Stimulated activated CD4-positive, alpha-beta T cell treated with anti-CD3 and anti-CD28 coated beads, Interleukin-12 subunit alpha, Interleukin-12 subunit beta, amount 100 ng/mL, for 24 hours (primary cell): ENCODE results near the gene DMAC2L.

ENCODE experiments used
- DNase-seq, 2 experiments: peaks; one replicate each; pipeline ENCODE4 v3.0.0-alpha.2; 2020; ENCODE audit warnings: low read depth in 2 of 2

The DMAC2L gene

DNA sequence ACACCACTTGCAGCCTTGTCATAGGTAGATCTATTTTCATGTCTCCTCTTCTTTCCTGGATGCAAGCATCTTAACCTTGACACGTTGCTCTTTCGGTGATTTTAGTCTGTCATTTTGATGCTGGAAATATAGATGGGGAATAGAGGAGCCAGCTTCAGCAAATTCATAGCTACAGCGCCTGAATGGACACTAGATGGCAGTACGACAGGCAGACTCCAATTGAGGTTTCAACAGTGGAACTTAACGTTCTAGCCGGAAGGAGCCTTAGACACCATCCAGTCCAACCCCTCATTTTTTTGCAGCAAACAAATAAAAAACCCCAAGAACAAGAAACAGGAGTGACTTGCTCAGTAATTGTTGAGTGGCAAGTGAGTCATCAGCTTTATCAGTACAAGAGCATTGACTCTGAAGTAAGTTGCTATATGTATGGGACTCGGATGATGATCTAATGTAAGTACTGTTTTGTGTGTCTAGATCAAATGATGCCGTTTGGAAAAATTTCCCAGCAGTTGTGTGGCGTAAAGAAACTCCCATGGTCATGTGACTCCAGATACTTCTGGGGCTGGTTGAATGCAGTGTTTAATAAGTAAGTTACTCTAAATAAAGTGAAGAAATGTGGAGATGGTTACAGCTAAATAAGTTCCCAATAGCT lies 9.0 kb downstream of the DMAC2L start:
- peak; percentile 33 to 40 for DNase-seq

DNA sequence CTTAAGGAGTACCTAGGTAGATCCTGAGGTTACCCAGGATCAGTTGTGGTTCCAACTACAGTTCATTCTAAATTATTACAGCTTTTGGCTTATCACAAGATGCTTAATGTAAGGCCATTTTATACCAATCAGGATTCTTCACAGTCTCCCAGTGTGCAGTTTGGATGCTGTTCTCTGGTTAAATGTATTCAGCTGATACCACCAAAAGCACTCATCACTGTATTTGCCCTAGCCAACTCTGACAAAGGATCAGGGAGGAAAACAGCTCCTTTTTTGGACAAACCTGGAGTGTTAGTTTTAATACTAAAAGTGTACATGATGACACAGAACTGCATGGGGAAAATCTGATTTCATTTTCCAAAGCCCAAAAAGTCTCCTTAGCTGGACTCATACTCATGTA lies 19.5 kb downstream of the DMAC2L start:
- no peak for DNase-seq

DNA sequence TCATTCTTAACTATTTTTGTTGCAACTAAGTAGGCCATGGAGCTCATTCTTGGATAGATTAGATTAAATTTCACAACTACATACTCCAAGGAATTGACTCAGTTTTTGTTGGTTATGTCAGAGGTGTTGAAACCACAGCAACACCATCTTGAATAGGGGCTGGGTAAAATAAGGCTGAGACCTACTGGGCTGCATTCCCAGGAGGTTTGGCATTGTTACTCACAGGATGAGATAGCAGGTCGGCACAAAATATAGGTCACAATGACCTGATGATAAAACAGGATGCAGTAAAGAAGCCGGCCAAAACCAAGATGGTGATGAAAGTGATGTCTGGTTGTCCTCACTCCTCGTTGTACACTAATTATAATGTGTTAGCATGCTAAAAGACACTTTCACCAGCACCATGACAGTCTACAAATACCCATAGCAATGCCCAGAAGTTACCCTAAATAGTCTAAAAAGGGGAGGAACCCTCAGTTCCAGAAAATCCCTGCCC lies 20.9 kb downstream of the DMAC2L start:
- DNase-seq, result no peak

DNA sequence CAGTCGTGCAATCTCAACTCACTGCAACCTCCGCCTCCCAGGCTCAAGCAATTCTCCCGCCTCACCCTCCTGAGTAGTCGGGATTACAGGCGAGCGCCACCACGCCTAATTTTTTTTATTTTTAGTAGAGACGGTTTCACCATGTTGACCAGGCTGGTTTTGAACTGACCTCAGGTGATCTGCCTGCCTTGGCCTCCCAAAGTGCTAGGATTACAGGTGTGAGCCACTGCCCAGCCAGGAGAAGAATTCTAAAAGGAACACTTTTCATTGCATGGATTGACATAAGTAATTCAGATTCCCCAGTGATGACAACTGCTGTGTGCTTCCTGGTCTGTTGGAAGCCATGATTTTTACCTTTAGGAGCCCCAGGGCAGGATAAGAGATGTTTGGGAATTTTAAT lies 22.1 kb downstream of the DMAC2L start:
- no peak for DNase-seq

DNA sequence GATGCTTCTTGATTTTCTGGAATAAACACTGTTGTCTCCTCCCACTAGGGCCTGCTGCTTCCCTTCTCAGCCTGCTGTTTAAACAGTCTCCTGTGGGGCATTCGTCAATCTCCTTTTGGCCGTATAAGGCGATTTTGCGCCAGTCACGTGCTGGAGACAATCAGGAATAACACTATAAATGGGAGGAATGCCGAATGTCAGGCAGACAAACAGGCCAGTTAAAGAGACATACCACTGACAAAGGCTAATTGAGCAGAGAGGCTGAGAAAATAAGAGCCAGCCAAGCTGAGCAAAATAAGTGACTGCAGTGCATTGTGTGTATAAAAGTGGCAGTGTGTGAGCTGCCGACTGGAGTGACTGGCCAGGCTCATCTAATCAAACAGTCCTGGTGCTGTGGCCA lies 23.3 kb downstream of the DMAC2L start:
- no peak for DNase-seq

DNA sequence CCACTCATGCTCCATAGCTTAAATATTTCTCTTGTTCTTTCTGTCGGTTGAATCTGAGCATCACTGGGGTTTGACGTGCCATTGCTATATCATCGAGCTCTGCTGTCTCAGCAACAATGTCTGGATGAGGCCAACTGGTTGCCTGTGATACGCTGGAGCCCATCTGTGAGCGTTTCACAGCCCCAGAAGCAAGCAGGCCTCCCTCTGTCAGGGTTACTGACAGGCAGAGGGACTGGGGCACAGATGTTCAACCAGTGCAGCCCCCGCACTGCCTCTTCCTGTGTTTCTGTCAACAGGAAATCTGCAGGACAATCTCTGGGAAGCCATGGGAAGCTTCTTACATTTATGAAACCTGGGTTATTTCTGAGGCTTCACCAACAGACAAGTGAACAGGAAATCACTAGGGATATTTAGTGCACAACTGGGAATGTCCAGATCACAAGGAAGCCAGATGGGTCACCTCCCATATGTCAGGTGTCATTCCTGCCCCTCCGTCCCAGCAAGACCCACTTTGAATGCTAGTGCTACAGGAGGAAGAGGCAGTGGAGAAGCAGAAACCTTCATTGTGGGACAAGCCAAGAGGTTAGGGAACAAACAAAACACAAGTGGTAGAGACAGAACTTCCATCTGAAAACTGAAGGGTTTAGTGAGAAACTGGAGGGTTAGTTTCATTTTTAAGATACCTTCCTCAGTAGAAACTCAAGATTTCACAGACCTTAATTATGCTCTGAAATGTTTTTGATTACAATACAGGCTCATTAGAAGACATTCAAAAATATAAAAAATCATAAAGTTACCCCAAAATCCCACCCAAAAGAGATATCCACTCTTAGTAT lies 24.1 kb downstream of the DMAC2L start:
- no peak for DNase-seq

DNA sequence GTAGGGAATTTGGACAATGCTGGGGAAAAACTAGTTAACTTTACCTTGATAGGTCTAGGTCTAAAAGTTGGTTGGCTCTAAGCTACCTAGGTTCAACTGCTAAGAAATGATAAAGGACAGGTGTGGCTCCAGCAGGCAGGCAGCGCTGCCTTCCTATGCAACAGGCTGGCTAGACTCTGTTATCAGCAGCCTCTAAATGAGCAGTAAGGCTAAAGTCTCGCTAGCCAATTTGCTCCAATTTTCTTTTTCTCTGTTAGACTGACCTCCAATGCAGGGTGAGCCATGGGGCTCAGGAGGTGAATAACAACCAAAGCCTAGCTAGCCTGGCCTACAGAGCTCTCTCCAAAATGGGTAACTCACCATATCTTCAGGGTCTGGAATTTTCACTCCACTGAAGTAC lies 26.5 kb downstream of the DMAC2L start:
- no peak for DNase-seq

DNA sequence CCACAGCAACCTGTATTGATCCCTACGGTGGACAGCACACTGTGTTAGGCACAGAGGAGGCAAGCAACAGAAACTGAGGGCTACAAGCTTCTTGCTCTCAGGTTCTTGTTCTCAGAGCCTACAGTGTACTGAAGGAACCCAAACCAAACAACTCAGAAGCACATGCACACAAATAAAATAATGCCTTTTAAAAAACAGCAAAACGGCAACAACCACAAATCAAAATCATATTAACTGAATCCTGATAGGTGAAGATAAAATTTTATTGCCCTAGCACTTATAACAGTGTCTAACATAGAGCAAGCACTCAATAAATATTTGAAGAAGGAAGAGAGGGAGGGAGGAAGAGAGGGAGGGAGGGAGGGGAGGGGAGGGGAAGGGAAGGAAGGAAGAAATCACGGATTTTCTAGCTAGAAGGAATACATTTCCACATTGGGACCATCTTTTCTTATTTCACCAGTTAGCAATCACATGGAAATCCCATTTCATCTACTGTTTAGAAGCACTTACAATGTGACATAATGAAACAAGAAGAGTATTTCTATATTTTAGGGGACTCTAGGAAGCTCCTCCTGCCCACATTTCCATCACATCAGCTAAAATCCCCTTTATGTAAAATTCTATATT lies 27.2 kb downstream of the DMAC2L start:
- no peak for DNase-seq

DNA sequence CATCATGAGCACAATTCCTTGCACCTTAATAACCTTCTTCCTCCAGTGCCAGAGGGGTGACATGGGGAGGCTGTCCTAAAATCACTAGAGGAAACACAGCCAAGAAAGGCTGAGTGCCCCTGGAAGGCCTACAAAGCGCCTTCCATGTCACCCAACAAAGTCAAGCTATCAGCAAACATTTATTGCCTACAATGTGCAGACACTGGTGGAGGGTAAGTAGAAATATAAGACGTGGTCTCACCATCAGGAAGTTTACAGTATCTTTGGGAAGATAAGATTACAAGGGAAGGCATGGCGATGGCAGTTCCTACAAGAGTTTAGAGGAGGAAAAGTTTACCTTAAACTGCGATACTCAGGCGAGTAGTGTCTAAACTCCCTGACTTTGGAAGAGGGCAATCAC lies 27.9 kb downstream of the DMAC2L start:
- DNase-seq, result no peak

DNA sequence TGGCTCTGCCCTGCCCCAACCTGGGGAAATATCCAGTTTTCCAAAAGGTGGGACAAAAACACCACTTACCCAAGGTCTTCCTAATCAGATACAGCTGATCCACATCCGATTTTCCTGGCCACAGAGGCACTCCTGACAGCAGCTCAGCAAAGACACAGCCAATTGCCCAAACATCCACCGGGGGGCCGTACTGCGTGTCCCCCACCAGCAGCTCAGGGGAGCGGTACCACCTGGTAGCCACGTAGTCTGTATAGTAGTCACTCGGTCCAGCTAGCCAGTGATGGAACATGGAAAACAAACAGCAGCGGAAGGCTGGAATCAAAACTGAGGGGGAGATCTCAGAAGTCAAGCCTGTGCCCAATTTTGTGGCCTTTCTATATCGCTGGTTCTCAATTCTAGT lies 28.8 kb downstream of the DMAC2L start:
- DNase-seq, result no peak

DNA sequence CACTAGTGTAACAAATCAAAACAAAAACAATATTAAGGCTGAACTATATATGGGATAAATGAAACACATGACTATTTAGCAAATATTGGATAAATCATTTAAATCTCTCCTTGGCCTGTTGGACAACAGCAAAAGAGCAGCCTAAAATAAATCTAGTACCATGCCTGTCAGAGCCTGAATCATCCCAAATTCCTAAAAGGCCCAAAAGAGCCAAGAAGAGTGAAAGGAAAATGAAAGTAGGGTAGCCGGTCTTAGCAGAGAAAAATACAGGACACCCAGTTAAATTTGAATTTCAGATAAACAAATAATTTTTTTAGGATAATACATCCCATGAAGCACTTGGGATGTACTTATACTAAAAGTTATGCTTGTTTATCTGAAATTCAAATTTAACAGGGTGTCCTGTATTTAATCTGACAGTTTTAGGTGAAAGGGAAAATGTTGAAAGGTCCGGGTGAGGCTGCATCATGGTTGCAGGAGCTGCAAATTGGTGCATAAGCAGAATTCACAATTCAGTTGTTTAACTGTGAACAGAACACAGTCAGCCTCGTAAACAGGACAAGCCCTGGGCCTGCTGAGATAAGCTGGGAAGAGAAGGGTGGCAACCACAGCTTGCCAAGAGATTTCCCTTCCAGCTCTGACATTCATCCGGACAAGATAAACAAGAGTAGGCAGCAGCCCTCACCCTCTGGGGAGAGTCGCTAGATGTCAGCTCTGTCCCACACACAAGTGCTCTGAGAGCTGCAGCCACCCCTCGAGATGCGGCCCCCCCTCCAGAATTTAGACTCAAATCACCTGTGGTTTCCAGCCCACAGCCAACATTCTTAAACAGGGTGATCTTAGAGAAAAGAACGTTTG lies 30.3 kb downstream of the DMAC2L start:
- DNase-seq, result peak in 1 of 2 experiments; percentile 16

DNA sequence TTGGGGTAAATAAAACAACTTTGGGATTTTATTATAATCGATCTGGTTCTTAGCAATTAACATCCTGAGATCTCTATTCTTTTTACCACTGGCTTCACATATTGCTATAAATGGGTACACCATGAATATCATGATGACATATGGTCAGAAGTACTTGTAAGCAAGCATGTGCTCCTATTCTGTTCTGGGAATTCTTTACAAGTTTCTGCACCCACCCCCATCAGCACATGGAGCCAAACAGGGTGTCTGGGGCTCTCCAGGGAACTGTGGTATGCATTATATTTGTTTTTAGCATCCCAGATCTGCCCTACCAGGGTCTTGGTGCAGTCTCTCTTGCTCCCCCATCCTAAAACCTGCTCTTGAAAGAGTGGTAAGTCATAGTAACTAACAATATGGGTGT lies 31.3 kb downstream of the DMAC2L start:
- DNase-seq, result no peak

DNA sequence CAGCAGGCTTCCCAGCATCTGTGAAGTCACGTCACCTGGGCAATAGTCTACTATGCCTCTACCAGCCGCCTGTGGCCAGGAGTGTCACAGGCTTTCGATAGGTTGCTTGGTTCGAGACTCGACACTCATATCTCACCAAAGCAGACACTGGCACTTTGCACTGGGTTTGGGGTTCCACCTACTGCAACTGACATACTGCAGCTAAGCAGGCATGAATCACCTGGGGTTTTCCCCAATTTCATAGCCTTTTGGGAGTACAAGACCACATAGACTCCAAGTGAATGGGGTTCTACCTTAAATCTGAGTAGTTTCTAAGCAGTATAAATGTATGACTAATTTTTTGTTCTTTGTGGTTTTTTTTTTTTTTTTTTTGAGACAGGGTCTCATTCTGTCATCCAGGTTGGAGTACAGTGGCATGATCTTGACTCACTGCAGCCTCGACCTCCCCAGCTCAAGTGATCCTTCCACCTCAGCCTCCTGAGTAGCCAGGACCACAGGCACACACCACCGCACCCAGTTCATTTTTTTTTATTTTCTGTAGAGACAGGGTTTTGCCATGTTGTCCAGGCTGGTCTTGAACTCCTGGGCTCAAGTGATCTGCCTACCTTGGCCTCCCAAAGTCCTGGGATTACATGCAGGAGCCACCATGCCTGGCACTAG lies 32.1 kb downstream of the DMAC2L start:
- DNase-seq, result peak; percentile 57 to 63

DNA sequence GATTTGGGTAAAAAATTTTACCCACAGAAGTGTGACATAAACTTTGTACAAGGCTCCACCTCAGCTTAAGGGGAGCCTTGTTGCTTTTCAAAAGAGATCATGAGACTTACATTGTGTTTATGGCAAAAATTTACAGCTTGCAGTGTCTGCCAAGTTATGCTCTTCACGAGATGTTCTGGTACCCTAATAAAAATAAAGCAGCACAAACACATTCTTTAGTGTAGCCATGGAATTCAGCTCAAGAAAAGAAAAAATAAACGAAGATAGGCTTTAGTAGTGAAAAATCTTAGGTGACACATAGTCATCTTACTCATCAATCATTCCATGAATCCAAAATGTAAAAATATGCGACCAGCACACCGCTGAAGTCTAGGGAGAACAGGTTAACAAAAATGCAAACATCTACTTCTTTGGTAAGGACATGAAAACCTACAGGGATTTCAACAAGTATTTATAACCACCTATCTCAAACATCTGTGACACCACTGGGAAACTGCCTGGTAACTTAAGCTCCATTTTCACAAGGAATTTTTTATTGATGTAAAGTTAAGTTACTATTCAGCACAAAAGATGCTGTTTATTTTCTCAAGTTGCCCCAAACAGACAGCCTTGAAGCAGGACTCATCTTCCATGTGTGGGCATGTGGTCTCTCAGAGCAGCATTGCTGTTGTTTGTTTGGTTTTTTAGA lies 32.9 kb downstream of the DMAC2L start:
- no peak for DNase-seq

DNA sequence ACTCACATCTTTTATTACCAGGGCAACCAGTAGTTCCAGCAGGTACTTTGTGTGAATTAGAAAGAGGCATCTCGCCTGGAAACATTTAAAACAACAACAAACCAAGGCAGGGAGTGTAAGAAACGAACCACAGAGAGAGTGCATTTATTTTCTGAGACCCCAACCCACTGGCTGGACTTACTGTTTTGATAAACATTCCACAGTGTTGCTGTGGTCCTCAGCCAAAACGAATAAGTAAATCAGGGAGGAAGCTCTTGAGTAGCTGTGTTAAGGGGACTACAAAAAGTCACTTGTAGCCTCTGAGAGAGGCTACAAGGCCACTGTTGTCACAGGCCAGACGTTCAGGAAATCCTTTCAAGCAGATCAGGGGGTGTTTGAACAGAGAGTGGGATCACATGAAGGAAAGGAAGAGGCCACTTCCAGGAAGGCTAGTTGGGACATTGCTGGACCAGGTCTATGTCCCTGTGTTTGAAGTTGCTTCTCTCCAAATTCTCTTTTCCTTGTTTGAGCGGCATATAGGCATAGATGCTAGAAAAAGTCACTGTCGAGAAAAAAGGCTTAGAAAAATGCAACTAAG lies 33.8 kb downstream of the DMAC2L start:
- DNase-seq, result no peak

DNA sequence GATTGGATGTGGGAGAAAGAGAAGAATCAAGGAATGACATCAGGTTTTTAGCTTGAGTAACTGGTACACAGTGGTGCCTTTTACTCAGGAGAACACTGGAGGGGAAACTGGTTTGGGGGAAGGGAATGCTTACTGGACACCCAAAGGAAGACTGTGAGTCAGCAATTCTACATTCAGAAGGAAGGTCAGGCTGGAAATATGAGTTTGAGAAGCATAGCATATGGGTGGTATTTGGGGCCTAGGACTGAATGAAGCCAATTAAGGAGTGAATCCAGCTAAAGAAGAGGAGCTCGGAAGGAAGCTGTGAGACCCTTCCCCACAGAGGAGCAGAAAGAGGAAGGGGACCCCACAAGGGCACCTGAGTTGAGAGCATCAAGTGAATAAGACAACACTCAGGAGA lies 35.4 kb downstream of the DMAC2L start:
- no peak for DNase-seq

DNA sequence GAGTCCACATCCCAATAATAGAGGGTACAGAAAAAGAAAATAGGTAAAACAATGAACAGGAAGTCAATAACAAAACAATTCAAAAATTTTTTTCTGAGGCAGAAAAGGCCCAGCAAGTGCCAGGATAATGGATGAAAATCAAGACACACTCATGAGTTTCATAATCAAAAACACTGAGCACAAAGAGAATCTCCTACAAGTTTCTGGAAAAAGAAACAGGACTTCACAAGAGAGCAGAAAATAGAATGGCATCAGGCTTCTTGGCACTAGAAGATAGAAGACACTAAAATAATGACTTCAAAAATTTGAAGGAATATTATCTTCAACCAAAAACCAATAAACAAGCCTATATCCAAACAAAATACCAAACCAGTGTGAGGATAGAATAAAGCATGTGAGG lies 36.8 kb downstream of the DMAC2L start:
- DNase-seq, result no peak

DNA sequence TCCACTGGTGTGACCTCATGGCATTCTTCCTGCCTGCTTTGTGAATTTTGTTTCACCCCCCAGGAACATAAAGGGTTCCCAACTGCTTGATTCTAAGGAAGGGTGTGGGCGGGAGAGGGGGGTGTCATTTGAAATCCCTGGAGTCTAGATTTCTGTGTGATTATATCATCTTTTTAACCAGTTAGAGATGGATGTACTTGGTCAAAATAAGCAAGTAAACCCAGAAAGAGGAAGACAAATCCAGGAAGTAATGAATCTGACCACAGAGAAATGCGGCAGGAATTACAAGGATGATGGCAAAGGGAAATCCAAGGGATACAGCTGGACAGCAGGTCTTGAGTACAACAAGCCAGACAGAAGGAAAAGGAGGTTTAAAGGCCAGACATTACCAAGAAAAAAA lies 38.9 kb downstream of the DMAC2L start:
- no peak for DNase-seq

DNA sequence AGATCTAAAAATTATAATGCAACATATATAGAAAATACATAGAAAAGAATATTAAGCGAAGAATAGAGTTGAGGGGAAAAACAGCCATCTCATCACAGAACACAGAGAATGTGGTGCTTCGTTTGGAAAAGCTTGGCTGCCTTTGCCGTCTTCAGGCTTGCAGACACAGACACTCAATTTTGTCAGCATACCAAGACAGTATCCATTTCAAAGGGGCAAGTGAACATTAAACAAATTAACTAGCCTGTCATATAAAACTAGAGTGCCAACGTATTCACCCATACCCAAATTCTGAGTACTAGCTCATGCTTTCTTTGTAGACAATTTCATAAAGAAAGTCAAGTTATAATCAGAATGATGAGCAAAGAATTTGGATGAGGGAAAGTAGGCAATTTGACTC lies 40.5 kb downstream of the DMAC2L start:
- DNase-seq, result no peak

DNA sequence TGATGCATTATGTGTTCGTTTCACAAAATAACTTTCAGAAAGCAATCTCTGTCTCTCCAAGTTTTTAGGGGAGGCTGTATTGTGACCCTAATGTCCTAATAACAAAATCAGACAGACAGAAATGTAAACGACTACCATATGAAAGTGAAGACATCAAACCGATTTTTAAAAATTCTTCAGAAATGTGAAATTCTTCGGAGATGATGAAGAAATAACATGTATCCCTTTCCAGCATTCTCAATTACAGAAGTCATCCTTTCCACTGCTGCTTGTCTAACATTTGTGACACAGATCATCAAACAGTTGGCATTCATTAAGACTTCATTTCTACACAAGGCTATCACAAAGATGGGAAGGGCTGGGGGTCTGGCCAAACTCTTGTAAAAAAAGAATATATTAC lies 41.0 kb downstream of the DMAC2L start:
- DNase-seq, result no peak
